Heart left ventricle (tissue), 13 donors: ENCODE data around the gene MLLT3.

Experiments used
- POLR2A ChIP-seq, 2 donors: fragments of 450-650 bp; IDR thresholded peaks; one replicate each; pipeline ENCODE4 v1.6.1; 2017; ENCODE audit warnings: antibody characterized with exemption in 2 of 2, mild to moderate bottlenecking in 2 of 2, moderate library complexity in 2 of 2
- TF ChIP-seq, protein P1 (sequence below), 12 donors: fragments of 200-600 bp; sonication (generic) in 4 of 12; IDR thresholded peaks; one replicate each; pipeline versions ENCODE4 v1.5.0 to v1.8.0; 2018 to 2022; ENCODE audit warnings: antibody characterized with exemption in 12 of 12, mild to moderate bottlenecking in 5 of 12
- donor health status: ischemic (EF 13 %, LVEDD 7.1; RV severe dilation, severe dysfunction).
- donor health status: DM: no; HTN: yes; CAD: no.
- donor health status: DM: no; HTN: no; CAD: no.
- donor health status: ischemic (EF 25% LVEDD 6.9; RV normal size, moderate dysfunction).
- donor health status: ischemic (EF 25% LVEDD 5.7; RV mildly dilated, moderate dysfunction).
- donor health status: ischemic (EF 35%, LVEDD 5.7; RV mildly dilated, moderate dysfunction).
- donor health status: nonischemic (EF 11% LVEDD 7.7; RV severe dilation, severe dysfunction).
- donor health status: DM: yes; HTN: yes; CAD: no.
- donor health status: PGD.
- donor health status: ischemic (EF 29% LVEDD 5.4; RV normal size, mild dysfunction).
- donor health status: nonischemic (EF 23%, LVEDD 6.1; RV moderate dilation, normal function).

- TF ChIP-seq, protein P1, sequence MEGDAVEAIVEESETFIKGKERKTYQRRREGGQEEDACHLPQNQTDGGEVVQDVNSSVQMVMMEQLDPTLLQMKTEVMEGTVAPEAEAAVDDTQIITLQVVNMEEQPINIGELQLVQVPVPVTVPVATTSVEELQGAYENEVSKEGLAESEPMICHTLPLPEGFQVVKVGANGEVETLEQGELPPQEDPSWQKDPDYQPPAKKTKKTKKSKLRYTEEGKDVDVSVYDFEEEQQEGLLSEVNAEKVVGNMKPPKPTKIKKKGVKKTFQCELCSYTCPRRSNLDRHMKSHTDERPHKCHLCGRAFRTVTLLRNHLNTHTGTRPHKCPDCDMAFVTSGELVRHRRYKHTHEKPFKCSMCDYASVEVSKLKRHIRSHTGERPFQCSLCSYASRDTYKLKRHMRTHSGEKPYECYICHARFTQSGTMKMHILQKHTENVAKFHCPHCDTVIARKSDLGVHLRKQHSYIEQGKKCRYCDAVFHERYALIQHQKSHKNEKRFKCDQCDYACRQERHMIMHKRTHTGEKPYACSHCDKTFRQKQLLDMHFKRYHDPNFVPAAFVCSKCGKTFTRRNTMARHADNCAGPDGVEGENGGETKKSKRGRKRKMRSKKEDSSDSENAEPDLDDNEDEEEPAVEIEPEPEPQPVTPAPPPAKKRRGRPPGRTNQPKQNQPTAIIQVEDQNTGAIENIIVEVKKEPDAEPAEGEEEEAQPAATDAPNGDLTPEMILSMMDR (IDR thresholded peaks at IDR 0.05), result peak in 1 of 12 donors; percentile 8
- TF ChIP-seq POLR2A (IDR thresholded peaks at IDR 0.05), result no peak
Observed at GRCh38 chr9:20462410-20462809, 159.9 kb downstream of the MLLT3 start.
